ENCODE measurements around the gene MN1. TPM values are rescaled to one million over a fixed set of nuclear protein-coding genes. Genes with fewer than 3 reads are reported as not detected.

The MN1 gene
- total RNA-seq (ENCODE audit: low replicate concordance) = 27.9 and 55.9 TPM in 2 replicates

DNA sequence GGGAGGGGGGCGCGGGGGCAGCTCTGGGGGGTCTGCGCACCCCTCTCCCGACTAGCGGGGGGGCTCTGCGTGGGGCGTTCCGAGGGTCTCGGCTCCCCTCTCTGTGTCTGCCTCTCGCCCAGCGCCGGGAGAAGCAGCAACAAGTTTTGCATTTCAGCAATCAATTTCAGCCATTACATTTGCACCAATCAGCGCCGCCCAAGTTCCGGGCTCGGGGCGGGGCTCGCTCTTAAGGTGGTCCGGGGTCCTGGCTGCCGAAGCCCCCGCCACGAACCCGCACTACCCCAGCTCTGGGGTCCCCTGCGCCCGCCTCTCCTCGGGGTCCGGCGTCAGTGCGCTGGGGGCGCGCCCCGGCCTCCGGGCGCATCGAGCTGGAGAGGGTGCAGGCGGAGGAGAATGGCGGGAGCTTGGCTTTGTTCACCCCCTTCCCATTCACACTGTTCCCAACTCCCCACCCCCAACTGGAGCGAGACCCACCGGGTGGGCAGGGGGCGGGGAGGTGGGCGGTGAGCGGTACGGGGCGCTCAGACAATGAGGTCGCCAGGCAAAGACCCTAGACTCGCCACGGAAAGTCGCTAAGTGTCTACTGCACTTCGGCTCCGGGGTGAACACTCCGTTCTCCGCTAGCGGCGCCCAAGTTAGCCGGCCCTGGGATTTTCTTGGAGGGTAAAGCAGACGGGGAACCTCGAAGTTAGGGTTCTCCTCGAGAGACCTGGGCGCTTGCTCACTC is at the start of gene MN1:
Gene MN1, minus strand, starts transcription at position 141 of the 730 bp plus-strand sequence. CDS start 1,213 bp downstream, outside the sequence.
- H3K4me3 ChIP-seq (ENCODE audit: low read depth, low read length) = peak within 1 kb of the TSS; percentile 83
- TF ChIP-seq, protein P1, sequence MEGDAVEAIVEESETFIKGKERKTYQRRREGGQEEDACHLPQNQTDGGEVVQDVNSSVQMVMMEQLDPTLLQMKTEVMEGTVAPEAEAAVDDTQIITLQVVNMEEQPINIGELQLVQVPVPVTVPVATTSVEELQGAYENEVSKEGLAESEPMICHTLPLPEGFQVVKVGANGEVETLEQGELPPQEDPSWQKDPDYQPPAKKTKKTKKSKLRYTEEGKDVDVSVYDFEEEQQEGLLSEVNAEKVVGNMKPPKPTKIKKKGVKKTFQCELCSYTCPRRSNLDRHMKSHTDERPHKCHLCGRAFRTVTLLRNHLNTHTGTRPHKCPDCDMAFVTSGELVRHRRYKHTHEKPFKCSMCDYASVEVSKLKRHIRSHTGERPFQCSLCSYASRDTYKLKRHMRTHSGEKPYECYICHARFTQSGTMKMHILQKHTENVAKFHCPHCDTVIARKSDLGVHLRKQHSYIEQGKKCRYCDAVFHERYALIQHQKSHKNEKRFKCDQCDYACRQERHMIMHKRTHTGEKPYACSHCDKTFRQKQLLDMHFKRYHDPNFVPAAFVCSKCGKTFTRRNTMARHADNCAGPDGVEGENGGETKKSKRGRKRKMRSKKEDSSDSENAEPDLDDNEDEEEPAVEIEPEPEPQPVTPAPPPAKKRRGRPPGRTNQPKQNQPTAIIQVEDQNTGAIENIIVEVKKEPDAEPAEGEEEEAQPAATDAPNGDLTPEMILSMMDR (IDR thresholded peaks at IDR 0.05; ENCODE audit: insufficient read depth, low read length) = peak; percentile 24

DNA sequence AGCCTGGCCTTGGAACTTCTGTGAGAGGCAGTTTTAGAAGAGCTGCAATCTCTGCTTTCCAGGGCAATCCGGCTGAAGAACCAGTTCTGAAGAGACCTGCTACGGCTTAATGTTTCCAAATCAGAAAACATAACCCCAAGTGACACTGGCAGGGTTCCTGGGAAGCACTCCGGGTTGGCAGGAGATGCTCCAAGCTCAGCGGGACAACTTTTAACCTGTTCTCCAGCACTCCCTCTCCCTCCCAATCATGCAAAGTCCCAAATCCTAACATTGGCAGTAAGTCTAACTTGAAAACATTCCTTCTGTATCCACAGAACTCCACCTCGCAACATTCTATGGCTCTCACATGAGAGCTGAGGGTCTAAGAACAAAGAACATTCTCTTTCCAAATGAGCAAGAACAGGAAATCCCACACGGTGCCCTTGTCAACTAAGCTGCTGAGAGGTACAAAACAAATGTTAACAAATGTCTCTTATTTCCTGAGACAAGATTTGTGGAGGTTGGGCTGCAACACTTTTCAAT is 48.5 kb upstream of the MN1 start:
- H3K4me3 ChIP-seq (ENCODE audit: low read depth, low read length) = no peak overlapping the region
- peak; percentile 64 for DNase-seq (ENCODE audit: low read depth)

More for the DNA sequence above, at the start of gene MN1:
- DNase-seq (ENCODE audit: low read depth) = peak; percentile 63

DNA sequence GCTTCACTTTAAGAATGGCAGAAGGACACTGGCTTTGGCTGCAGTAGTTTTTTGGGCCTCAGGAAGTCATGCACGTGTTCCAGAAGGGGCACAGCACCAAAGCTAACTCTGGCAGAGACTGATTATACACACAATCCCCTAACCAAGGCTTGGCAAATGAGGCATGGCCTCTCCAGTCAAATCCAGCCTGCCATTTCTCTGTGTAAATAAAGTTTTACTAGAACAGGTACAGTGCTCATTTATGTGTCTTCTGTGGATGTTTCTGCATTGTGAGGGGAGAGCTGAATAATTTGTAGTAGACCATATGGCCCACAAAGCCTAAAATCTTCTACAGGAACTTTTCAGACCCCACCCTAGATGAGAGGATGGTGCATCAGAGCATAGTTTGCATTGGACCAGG is 46.4 kb upstream of the MN1 start:
- TF ChIP-seq, protein P1 (IDR thresholded peaks at IDR 0.05; ENCODE audit: insufficient read depth, low read length) = no peak
- H3K4me3 ChIP-seq (ENCODE audit: low read depth, low read length) = no peak overlapping the region
- no peak for DNase-seq (ENCODE audit: low read depth)

More for the DNA sequence above, 48.5 kb upstream of the MN1 start:
- TF ChIP-seq, protein P1 (IDR thresholded peaks at IDR 0.05; ENCODE audit: insufficient read depth, low read length) = no peak

DNA sequence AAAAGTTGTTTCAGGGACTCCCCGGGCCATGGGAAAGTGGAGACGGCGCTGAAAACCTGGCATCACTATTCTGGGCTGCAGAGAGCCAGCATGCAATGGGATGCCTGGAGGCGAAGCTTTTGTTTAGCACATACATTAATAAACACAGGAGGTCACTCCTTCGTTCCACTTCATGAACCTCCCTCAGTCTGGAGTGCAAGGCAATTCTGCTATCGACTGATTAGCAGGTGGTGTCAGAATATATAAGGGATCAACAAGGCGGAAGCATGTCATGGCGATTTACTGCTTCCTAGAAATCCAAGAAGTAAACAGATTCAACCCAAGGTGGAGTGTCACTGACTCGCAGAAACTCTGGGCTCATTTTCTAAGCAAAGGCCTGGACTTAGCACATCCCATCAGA is 45.4 kb upstream of the MN1 start:
- TF ChIP-seq, protein P1 (IDR thresholded peaks at IDR 0.05; ENCODE audit: insufficient read depth, low read length) = no peak
- no peak for DNase-seq (ENCODE audit: low read depth)
- no peak overlapping the region for H3K4me3 ChIP-seq (ENCODE audit: low read depth, low read length)

DNA sequence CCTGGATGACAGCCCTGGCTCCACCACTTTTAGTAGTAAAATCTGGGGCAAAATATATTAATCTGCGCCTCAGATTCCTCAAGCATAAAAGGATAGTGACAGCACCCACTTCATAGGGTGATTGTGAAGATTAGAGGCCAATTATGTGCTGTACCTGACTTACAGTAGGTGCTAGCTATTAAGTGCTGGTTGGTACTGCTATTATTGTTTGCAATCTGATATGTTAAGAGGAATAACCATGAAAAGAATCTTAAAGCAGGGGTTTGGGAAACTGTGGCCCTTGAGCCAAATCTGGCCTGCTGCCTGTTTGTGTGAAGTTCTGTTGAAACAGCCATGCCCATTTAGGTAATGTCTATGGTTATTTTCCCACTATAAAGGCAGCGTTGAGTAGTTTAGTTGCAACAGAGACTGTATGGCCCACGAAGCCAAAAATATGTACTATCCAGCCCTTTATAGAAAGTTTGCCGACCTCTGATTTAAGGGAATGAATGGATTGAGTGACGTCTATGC is 44.7 kb upstream of the MN1 start:
- TF ChIP-seq, protein P1 (IDR thresholded peaks at IDR 0.05; ENCODE audit: insufficient read depth, low read length) = no peak
- no peak for DNase-seq (ENCODE audit: low read depth)
- H3K4me3 ChIP-seq (ENCODE audit: low read depth, low read length) = no peak overlapping the region

DNA sequence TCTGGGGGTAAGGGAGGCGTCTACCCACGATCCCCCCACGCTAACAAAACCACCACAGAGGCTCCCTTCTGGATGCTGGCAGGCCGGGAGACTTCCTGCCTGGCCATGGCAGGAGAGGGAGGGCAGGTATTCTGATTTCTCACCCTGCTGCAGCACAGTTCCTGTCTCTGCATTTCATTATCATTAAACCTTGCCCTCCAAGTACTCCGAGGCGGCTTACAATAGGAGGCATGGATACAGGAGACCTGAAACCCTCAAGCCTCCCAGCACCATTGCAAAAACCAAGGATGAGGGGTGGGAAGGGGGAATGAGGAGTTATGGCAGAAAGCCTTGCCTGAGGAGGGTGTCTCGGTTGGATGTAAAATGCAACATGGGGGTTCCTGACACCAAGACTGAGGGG is 44.1 kb upstream of the MN1 start:
- no peak for DNase-seq (ENCODE audit: low read depth)
- no peak overlapping the region for H3K4me3 ChIP-seq (ENCODE audit: low read depth, low read length)
- TF ChIP-seq, protein P1 (IDR thresholded peaks at IDR 0.05; ENCODE audit: insufficient read depth, low read length) = no peak
